T-helper 1 cell treated with Interleukin-12 subunit alpha and Interleukin-12 subunit beta and Interleukin-4 antibody, amounts not matched to agents 30 μg/mL and 1 μg/mL, for 36 hours (primary cell): ENCODE results near the gene EVPL.
"Not testable (repeated sequence)": the region's sequence is repeated elsewhere in the genome, so short reads cannot be mapped to it uniquely, and the experiment has no call there.

Experiments
- H3K27ac Mint-ChIP-seq: one replicate; pipeline ENCODE4 v1.8.0; 2021; ENCODE audit warnings: mild to moderate bottlenecking, mixed read lengths
- H3K27me3 Mint-ChIP-seq: one replicate; pipeline ENCODE4 v1.8.0; 2021; ENCODE audit warnings: low read depth, mixed read lengths
- H3K36me3 Mint-ChIP-seq: one replicate; pipeline ENCODE4 v1.8.0; 2021; ENCODE audit warnings: low read depth, mixed read lengths
- H3K4me1 Mint-ChIP-seq: one replicate; pipeline ENCODE4 v1.8.0; 2021; ENCODE audit warnings: low read depth, mixed read lengths
- H3K4me3 Mint-ChIP-seq: one replicate; pipeline ENCODE4 v1.8.0; 2021; ENCODE audit warnings: mild to moderate bottlenecking, moderate library complexity, mixed read lengths
- H3K9me3 Mint-ChIP-seq: one replicate; pipeline ENCODE4 v1.8.0; 2021; ENCODE audit warnings: mixed read lengths

The EVPL gene

DNA sequence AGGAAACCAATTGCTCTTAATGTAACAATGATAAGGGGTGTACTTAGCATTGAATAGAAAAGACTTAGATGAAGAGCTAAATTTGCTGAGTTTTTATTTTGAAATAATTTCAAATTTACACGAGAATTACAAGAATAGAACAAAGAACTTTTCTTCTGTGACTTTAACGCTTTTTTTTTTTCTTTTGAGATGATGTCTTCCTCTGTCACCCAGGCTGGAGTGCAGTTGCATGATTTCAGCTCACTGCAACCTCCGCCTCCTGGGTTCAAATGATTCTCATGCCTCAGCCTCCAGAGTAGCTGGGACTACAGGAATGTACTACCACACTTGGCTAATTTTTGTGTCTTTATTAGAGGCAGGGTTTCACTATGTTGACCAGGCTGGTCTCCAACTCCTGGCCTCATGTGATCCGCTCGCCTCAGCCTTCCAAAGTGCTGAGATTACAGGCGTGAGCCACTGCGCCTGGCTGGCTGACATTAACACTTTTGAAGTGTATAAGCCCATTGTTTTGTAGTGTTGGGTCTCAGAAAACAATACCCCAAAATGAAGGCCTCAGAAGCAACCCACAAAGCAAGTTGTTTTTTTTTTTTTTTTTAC lies 46.0 kb downstream of the EVPL start:
- no peaks in the 10 kb centered on the region for H3K27me3 Mint-ChIP-seq
- peak overlapping the region; percentile 52 for H3K27ac Mint-ChIP-seq
- no peaks in the 10 kb centered on the region for H3K9me3 Mint-ChIP-seq
- peaks cover 7% of the 10 kb centered on the region for H3K36me3 Mint-ChIP-seq
- H3K4me1 Mint-ChIP-seq = peaks cover 15% of the 10 kb centered on the region
- H3K4me3 Mint-ChIP-seq = no peak overlapping the region

DNA sequence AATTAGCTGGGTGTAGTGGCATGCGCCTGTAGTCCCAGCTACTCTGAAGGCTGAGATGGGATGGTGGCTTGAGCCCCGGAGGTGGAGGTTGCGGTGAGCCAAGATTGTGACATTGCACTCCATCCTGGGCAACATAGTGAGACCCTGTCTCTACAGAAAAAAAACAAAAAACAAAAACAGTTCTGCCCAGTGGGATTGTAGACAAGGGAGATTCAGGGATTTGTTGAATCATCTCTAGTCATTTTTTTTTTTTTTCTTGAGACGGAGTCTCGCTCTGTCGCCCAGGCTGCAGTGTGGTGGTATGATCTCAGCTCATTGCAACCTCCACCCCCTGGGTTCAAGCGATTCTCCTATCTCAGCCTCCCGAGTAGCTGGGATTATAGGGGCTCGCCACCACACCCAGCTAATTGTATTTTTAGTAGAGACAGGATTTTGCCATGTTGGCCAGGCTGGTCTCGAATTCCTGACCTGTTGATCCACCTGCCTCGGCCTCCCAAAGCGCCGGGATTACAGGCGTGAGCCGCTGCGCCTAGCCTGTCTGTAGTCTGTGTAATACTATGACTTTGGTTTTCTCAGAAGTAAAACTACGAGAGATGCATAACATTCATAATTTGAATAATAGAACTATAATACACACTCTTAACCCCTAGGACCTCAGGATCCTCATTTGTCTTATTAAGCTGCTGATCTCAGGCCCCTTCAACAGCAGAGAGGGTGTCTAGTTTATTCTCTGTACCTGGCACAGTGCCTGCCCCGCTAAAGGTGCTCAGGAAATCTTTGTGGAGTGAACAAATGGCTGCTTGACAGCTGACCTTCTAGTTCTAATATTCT lies 46.7 kb downstream of the EVPL start:
- Mint-ChIP-seq H3K4me1 (peaks cover 19% of the 10 kb centered on the region), H3K4me3 (peak overlapping the region; percentile 95), H3K27ac (peak overlapping the region; percentile 97), H3K9me3 (no peaks in the 10 kb centered on the region), H3K27me3 (no peaks in the 10 kb centered on the region), H3K36me3 (peaks cover 9% of the 10 kb centered on the region)

DNA sequence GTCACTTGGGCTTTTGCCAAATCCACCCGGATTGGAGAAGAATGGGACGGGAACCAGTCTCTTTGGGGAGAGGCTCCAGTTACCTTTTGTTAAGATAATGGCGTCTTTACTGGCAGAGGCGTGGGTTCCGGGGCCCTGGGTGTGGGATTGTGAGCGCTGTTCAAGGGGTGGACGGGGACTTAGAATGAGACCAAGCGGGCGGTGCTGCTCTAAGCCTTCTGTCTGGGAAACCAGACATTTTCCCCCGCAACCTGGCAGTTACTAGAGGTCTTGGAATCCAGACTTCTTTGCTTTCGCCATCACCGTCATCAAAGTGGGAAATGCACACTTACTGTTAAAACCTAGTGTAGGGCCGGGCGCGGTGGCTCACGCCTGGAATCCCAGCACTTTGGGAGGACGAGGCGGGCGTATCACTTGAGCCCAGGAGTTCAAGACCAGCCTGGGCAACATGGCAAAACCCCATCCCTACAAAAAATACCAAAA lies 47.4 kb downstream of the EVPL start:
- no peaks in the 10 kb centered on the region for H3K9me3 Mint-ChIP-seq
- peak overlapping the region; percentile 95 for H3K4me3 Mint-ChIP-seq
- H3K27me3 Mint-ChIP-seq = no peaks in the 10 kb centered on the region
- peaks cover 19% of the 10 kb centered on the region for H3K4me1 Mint-ChIP-seq
- peak overlapping the region; percentile 97 for H3K27ac Mint-ChIP-seq
- H3K36me3 Mint-ChIP-seq = peaks cover 9% of the 10 kb centered on the region

DNA sequence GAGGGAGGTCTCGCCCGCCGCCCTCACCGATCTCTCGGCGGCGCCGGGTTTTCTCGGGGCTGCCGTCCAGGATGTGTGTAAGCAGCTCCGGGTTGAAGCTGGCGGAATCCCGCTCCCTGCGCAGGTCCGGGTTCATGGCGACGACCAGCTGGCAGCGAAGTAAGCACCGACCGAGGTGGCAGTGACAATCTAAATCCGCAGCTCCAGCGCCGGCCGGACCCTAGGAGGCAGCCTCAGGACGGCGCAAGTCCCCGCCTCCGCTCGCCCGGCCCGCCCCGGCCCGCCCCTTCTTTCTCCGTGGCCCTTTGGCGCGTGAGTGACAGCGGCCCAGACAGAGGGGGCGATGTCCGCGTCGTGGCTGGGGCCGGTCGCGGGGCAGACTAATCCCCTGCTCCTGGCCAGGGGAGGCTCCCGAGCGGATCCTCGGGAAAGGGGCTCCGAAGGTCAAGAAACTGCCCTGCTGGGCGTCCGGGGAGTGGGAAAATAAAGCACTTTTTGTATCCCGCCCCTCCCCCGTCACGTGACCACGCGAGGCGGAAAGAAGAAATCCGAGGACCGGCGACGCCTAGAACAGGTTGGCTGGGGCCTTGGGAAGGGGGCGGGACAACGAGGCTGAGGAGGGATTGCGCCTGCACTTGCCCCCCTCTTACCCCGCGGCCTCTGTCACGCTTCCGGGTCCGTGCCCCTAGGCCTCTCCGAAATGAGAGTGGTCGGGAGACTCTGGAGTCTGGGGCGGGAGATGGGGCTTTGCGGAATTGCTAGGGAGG lies 48.0 kb downstream of the EVPL start, which contains the start of the genes ACOX1 and TEN1:
ACOX1 (minus strand) TSS at position 229 of the 767 bp plus-strand sequence; CDS start at position 136, 93 bp downstream.
TEN1 (plus strand) TSS at position 303 of the 767 bp plus-strand sequence. CDS start 6,953 bp downstream, outside the sequence.
- peak within 1 kb of the TSS; percentile 97 for H3K27ac Mint-ChIP-seq
- no peaks in the 10 kb centered on the region for H3K27me3 Mint-ChIP-seq
- H3K9me3 Mint-ChIP-seq = no peaks in the 10 kb centered on the region
- peak within 1 kb of the TSS; percentile 95 for H3K4me3 Mint-ChIP-seq
- peaks cover 12% of the 10 kb centered on the region for H3K36me3 Mint-ChIP-seq
- H3K4me1 Mint-ChIP-seq = peaks cover 19% of the 10 kb centered on the region

DNA sequence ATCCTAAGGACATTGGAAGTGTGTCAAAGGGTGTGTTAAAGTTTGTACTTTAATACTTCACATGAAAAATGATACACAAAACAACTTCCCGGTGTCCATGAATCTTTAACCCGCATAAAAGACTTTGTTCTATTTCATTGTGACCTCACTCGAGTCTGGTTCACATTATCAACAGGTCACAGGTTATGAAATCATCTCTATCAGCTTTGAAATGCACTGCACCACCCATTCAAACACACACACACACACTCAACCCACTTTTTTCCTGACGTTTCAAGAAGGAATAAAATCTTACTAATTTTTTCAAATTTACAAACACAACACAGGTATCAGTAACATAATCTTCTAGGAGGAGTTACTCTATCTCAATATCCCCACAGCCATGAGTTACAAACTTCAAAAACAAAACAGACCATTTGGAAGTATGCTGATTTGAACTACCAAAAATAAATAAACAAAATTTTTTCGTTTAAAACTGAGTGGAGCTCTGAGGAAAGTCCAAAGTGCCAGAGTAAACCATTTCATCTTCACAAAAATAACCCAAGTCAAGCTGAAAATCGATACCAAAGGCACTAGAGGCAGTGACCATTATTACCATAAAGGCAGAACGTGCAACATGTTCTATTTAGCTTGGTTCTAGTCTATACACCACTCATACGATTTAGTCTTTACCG lies 50.8 kb downstream of the EVPL start:
- no peaks in the 10 kb centered on the region for H3K9me3 Mint-ChIP-seq
- H3K4me3 Mint-ChIP-seq = no peak overlapping the region
- H3K36me3 Mint-ChIP-seq = peaks cover 27% of the 10 kb centered on the region
- no peaks in the 10 kb centered on the region for H3K27me3 Mint-ChIP-seq
- H3K4me1 Mint-ChIP-seq = peaks cover 22% of the 10 kb centered on the region
- peak overlapping the region; percentile 1 for H3K27ac Mint-ChIP-seq

DNA sequence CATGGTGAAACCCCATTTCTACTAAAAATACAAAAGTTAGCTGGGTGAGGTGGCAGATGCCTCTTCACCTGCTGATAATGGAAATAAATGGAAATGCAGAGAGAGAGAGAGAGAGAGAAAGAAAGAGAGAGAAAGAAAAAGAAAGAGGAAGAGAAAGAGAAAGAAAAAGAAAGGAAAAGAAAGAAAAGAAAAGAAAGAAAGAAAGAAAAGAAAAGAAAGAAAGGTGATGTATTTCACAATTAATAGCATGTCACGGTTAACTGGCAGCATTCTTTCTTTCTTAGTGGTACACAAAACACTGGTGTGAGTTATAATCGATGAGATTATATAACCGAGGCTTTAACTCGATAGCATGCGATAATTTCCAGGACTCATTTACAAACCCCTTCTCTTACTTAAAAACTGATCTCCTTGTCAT lies 51.3 kb downstream of the EVPL start:
- Mint-ChIP-seq H3K27ac (no peak overlapping the region), H3K9me3 (no peaks in the 10 kb centered on the region), H3K4me3 (no peak overlapping the region), H3K4me1 (peaks cover 21% of the 10 kb centered on the region), H3K36me3 (peaks cover 29% of the 10 kb centered on the region), H3K27me3 (no peaks in the 10 kb centered on the region)

DNA sequence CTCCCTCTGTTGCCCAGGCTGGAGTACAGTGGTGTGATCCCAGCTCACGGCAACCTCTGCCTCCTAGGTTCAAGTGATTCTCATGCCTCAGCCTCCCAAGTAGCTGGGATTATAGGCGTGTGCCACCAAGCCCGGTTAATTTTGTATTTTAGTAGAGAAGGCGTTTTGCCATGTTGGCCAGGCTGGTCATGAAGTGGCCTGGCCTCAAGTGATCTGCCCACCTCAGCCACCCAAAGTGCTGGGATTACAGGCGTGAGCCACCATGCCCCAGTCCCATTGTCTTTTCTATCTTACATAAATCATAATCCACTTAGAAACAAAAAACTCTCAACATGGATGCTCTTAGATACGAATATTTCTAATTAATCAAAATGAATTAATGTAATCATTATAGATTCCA lies 51.9 kb downstream of the EVPL start:
- not testable (repeated sequence) for H3K9me3 Mint-ChIP-seq, H3K4me3 Mint-ChIP-seq, H3K27ac Mint-ChIP-seq, H3K27me3 Mint-ChIP-seq
- peaks cover 20% of the 10 kb centered on the region for H3K4me1 Mint-ChIP-seq
- peaks cover 31% of the 10 kb centered on the region for H3K36me3 Mint-ChIP-seq

DNA sequence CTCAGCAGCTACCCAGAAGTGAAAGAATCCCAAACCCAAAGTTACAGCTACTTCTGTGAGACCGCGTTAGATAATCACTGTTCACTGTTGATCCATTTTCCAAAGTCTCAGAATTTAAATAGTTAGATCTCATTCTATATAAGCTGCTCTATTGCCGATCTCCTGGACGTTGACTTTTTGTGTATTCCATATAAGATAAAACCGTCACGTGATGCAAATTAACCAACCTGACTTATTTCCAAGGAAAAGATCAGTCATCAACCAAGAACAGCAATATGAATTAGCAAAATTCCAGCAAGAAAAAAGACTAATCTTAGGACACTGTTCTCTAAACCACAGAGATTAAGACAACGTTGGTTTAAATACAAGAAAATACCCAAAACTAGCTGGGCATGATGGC lies 56.5 kb downstream of the EVPL start:
- Mint-ChIP-seq H3K27ac (no peak overlapping the region), H3K27me3 (no peaks in the 10 kb centered on the region)

DNA sequence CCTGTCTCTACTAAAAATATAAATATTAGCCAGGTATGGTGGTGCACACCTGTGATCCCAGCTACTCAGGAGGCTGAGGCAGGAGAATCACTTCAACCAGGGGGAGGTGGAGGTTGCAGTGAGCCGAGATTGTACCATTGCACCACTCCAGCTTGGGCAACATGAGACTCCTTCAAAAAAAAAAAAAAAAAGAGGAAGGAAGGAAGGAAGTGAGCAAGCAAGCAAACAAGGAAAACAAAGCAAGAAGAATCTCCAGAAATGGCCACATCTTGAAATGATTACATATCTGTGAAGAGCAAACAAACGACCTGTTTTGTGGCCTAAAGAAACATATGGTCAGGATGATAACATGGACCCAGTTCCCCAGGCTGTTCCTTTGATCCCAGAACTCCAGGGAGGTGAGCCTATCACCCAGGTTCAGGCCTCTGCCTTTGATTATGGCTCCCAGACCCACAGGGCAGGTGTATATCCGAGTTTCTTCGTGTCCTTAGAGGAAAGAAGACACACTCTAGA lies 57.0 kb downstream of the EVPL start:
- Mint-ChIP-seq H3K36me3 (peaks cover 24% of the 10 kb centered on the region), H3K4me1 (peaks cover 5% of the 10 kb centered on the region), H3K4me3 (no peak overlapping the region), H3K9me3 (no peaks in the 10 kb centered on the region), H3K27ac (no peak overlapping the region), H3K27me3 (no peaks in the 10 kb centered on the region)

More for the DNA sequence above, 56.5 kb downstream of the EVPL start:
- peaks cover 24% of the 10 kb centered on the region for H3K36me3 Mint-ChIP-seq
- H3K4me1 Mint-ChIP-seq = peaks cover 7% of the 10 kb centered on the region
- no peak overlapping the region for H3K4me3 Mint-ChIP-seq
- H3K9me3 Mint-ChIP-seq = no peaks in the 10 kb centered on the region

DNA sequence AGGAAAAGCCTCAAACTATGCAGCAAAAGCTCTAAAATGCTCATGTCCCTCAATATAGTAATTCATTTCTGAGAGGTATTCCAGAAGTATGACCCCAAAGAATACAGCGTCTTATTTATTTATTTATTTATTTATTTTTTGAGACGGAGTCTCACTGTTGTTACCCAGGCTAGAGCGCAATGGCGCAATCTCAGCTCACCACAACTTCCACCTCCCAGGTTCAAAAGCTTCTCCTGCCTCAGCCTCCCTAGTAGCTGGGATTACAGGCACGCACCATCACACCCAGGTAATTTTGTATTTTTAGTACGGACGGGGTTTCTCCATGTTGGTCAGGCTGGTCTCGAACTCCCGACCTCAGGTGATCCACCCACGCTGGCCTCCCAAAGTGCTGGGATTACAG lies 58.1 kb downstream of the EVPL start:
- H3K4me3 Mint-ChIP-seq, H3K27ac Mint-ChIP-seq, H3K4me1 Mint-ChIP-seq, H3K27me3 Mint-ChIP-seq, H3K9me3 Mint-ChIP-seq: not testable (repeated sequence)
- H3K36me3 Mint-ChIP-seq = peaks cover 20% of the 10 kb centered on the region

DNA sequence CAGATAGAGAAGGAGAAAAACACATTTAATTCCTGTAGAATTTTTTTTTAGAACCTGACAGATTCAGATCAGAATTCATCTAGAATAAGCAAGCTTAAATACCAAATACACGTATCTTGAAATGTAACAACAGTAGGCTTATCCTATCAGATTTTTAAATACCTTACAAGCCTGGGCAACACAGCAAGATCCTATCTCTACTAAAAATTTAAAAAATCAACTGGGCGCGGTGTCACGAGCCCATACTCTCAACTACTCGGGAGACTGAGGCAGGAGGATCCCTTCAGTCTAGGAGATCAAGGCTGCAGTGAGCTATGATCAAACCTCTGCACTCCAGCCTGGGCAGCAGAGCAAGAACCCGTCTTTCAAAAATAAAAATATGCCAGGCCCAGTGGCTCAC lies 61.6 kb downstream of the EVPL start:
- Mint-ChIP-seq H3K27ac (no peak overlapping the region), H3K4me3 (no peak overlapping the region), H3K4me1 (peaks cover 4% of the 10 kb centered on the region), H3K27me3 (no peaks in the 10 kb centered on the region), H3K9me3 (no peaks in the 10 kb centered on the region), H3K36me3 (peaks cover 2% of the 10 kb centered on the region)

DNA sequence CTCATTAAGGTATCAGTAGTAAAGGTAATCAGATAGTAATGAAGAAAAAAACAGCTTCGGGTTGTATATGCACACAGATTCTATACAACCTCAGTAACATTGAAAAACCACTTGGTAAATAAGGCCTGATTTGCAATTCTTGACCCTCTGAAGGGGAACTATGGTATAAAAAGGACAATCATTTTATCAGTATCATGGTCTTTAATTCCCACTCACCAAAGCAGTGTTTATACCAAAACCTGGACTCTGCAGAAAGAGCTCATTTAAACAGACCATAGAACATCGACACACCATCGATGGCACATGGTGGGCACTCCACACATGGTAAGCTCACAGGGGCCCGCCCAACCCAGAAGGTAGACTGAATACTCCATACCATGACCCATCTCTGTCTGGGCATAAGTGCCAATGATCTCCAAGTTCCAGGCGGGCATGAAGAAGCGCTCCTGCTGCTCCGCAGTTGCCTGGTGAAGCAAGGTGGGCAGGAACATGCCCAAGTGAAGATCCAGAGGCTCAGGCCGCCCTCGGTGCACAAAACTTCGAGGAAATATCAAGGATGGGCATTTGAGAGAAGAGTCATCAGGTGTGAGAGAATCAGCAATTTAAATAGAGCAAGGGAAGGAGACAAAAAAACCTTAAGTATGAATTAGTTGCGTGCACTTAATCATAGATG lies 67.1 kb downstream of the EVPL start:
- Mint-ChIP-seq H3K4me3 (no peak overlapping the region), H3K27me3 (no peaks in the 10 kb centered on the region), H3K27ac (no peak overlapping the region), H3K9me3 (no peaks in the 10 kb centered on the region), H3K4me1 (peaks cover 2% of the 10 kb centered on the region), H3K36me3 (peaks cover 16% of the 10 kb centered on the region)

DNA sequence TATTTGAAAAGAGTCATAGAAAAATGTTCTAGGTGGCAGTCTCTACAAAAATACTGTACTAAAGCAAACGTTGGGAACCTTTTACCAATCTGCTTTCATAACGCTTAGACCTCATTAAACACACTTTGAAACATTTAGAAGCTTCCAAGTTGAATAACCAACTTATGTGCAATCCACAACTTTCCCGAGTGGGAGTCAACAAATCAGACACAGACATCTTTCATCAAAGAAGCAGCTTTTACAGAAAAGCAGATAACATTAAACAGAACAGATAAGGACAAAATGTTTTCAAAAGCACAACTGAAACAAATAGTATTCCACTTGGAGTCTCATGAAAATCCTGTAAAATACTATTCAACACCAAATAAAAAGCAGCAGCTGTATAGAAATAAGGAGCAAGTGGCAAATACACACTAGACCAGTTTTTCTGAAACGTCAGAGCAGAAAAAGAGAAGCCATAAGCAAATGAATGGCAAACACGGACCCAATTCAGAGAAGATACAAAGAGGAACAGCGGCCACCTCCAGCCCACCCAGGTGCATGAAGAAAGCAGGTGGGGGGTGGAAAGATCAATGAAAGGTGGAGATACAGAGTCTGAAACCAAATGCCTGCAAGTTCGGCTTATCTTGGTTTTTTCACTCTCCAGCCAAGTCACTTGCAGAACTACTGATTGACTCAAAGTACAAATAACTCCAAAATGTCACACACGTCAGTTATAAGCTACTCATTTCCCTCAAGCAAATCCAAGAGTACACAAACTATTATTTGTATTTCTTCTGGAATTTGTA lies 67.9 kb downstream of the EVPL start:
- Mint-ChIP-seq H3K27me3 (no peaks in the 10 kb centered on the region), H3K4me1 (peaks cover 2% of the 10 kb centered on the region), H3K36me3 (peaks cover 16% of the 10 kb centered on the region), H3K9me3 (no peaks in the 10 kb centered on the region), H3K4me3 (no peak overlapping the region), H3K27ac (no peak overlapping the region)
